Tongue (tissue), 2 donors: Measurements from ENCODE around the gene ITFG1. TPM values are rescaled to one million over a fixed set of nuclear protein-coding genes. Genes with fewer than 3 reads are reported as not detected.

Experiments
- DNase-seq: peaks from one replicate; pipeline ENCODE4 v3.0.0-alpha.2; 2015
- total RNA-seq: library from RNA; depleted of rRNA; stranded (reverse); fragments of >200 nt; gene quantifications from one replicate; pipeline ENCODE4 v1.2.3, GENCODE V29; 2014

The ITFG1 gene
- 78.2 TPM for total RNA-seq

GRCh38 chr16:47460711-47461597, at the start of gene ITFG1, which contains the start of gene PHKB:
TSS of gene ITFG1 (minus strand) at chr16:47461063. CDS start at chr16:47461045, 18 bp downstream.
TSS of gene PHKB (plus strand) at chr16:47461331. CDS start at chr16:47461351, 20 bp downstream.
- DNase-seq = peak; percentile 94

GRCh38 chr16:47507701-47508100, 46.8 kb upstream of the ITFG1 start:
- DNase-seq = no peak

DNA sequence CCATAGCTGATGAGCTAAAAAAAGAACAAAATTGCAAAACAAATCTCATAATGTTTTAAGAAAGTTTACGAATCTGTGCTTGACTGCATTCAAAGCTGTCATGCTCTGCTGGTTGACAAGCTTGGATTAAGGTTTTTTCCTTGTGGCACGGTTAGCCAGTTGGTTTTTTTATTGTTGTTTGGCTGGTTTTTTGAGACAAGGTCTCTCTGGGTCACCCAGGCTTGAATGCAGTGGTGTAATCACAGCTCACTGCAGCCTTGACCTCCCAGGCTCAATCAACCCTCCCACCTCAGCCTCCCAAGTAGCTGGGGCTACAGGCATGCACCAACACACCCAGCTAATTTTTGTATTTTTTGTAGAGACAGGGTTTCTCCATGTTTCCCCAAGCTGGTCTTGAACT, 45.9 kb upstream of the ITFG1 start:
- DNase-seq = no peak

GRCh38 chr16:47504599-47504998, 43.7 kb upstream of the ITFG1 start:
- no peak for DNase-seq

- no peak for DNase-seq
These were observed 43.1 kb upstream of the ITFG1 start for GRCh38 chr16:47503936-47504335.

DNA sequence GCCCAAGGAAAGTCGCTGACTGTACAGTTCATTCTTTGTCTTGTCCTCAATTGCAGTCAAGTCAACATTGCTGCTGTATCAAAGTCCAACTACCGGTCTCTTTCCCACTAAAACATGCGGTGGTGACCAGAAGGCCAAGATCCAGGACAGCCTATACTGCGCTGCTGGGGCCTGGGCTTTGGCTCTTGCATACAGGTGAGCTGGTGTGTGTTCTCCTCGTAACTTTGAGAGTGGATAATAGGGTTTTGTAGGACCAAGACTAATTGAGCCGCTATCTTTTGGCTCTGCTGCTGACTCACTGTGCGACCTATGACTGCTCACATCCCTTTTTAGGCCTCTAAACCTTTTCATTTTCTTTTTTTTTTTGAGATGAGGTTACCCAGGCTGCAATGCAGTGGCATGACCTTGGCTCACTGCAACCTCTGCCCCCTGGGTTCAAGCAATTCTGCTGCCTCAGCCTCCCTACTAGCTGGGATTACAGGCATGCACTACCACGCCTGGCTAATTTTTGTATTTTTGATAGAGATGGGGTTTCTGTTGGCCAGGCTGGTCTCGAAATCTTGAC, 38.9 kb upstream of the ITFG1 start:
- DNase-seq = no peak

- DNase-seq = no peak
These were observed 38.3 kb upstream of the ITFG1 start for GRCh38 chr16:47499080-47499699.

- DNase-seq = no peak
These were observed 32.8 kb upstream of the ITFG1 start for GRCh38 chr16:47493381-47494337.

- peak; percentile 18 for DNase-seq
These were observed 31.8 kb upstream of the ITFG1 start for GRCh38 chr16:47492428-47493377.

- DNase-seq = no peak
These were observed 31.2 kb upstream of the ITFG1 start for GRCh38 chr16:47492036-47492427.

DNA sequence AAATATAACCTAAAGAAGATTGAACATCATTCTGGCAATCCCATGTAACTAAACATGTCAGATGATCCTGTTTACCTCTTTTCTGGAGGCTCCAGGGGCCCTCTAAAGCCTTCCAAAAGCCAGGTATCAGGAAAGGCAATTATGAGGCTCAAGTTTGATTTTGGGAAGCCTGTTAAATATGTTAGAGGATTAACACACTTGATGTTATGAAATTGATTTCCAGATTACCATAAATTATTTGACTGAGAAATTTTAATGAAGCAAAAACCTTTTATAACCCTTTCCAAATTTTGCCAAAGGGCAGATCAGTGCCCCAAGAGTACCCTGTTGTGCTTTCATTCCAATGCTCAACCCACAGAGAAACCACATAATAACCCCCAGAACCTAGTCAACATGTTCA, 29.6 kb upstream of the ITFG1 start:
- DNase-seq = no peak

GRCh38 chr16:47488051-47488450, 27.2 kb upstream of the ITFG1 start:
- DNase-seq = no peak

- no peak for DNase-seq
These were observed 26.0 kb upstream of the ITFG1 start for GRCh38 chr16:47486856-47487255.

- no peak for DNase-seq
These were observed 22.8 kb upstream of the ITFG1 start for GRCh38 chr16:47483616-47484015.

DNA sequence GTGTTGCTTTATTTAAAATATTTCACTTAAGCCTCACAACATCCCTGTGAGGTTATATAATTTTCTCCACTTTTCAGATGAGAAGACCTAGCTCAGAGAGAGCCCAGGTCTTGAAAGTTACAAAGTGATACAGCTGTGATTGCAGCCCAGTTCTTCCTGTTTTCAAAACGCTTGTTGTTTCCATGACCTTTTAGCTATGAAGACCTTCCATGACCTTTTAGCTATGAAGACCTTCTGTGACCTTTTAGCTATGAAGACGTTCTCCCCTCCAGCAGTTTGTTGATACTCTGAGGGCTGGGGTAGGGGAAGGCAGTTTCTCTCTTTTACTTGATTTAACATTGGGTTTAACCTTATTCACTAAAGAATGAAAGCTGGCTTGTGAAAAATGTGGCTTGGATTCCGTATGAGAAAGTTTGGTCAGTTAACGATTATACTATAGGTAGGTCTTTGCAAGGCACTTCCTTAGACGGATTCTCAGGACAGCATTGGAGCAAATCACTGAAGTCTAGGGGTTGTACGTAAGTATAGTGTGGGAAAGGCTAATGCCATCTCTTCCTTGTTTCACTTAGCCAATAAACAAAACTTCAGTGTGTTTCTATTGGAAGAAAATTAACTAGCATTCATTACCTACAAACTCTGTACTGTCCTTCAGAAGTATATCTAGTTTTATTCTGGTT, 21.0 kb upstream of the ITFG1 start:
- no peak for DNase-seq

- no peak for DNase-seq
These were observed 19.5 kb upstream of the ITFG1 start for GRCh38 chr16:47480410-47480809.

- no peak for DNase-seq
These were observed 16.8 kb upstream of the ITFG1 start for GRCh38 chr16:47477679-47478078.

- DNase-seq = no peak
These were observed 15.9 kb upstream of the ITFG1 start for GRCh38 chr16:47476654-47477345.

- DNase-seq = no peak
These were observed 14.9 kb upstream of the ITFG1 start for GRCh38 chr16:47475786-47476185.

GRCh38 chr16:47473792-47474191, 12.9 kb upstream of the ITFG1 start:
- no peak for DNase-seq
